ENCODE data around the gene EXTL1. TPM values are rescaled to one million over a fixed set of nuclear protein-coding genes. Genes with fewer than 3 reads are reported as not detected.
"Not testable (repeated sequence)": the region's sequence is repeated elsewhere in the genome, so short reads cannot be mapped to it uniquely, and the experiment has no call there.

The EXTL1 gene
- total RNA-seq: 0.05 TPM in 1 of 2 replicates, not detected in the other

DNA sequence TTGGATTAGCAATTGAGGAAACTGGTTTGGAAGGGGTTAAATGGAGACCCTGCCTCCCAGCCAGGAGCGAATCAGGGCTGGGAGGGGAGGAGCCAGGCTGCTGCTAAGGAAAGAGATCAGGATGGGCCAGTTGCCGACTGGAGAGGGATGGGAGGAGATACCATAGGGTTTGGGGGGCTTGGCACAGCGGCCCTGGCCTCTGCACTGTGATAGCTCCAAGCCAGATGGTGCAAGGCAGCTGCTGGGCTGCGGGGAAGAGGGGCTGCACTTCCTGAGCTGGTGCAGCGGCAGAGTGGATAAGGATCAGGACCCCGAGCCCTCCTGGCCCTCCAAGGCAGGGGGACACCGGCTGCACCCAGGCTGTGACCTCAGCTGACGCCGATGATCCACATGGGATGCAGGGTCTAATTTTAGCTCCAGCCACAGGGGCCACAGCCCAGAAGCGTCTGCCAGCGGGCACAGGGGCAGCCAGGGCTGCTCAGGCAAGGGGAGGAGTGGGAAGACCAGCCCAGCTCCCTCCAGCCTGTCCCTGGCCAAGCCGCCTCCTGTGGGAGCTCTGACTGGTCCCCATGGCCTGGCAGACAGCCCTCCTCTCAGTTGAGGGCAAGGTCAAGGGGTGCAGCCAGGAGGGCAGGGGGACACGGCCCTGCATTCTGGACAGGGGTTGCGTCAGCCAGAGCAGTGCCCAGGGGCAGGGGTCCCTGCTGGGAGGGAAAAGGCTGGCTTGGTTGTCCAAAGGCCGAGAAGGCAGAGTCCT lies at the start of gene EXTL1:
TSS of gene EXTL1 (plus strand) at position 129 of the 757 bp plus-strand sequence. CDS start 872 bp downstream, outside the sequence.
- H3K9me3 Mint-ChIP-seq: no peaks in the 10 kb centered on the region
- no peak for DNase-seq (ENCODE audit: low spot score)
- peaks cover 12% of the 10 kb centered on the region for H3K27me3 Mint-ChIP-seq (ENCODE audit: insufficient read depth)
- H3K4me3 Mint-ChIP-seq: no peak within 1 kb of the TSS
- no peak within 1 kb of the TSS for H3K27ac Mint-ChIP-seq
- no peaks in the 10 kb centered on the region for H3K36me3 Mint-ChIP-seq (ENCODE audit: low read depth)
- peaks cover 11% of the 10 kb centered on the region for H3K4me1 Mint-ChIP-seq (ENCODE audit: low read depth)
- intact Hi-C loops (cut with micrococcal nuclease): no loop called here

GRCh38 chr1:25971811-25972180 lies 49.8 kb upstream of the EXTL1 start:
- Mint-ChIP-seq H3K27ac (peak overlapping the region; percentile 69), H3K27me3 (ENCODE audit: insufficient read depth) (no peaks in the 10 kb centered on the region), H3K4me3 (peak overlapping the region; percentile 31), H3K9me3 (no peaks in the 10 kb centered on the region), H3K4me1 (ENCODE audit: low read depth) (peaks cover 32% of the 10 kb centered on the region), H3K36me3 (ENCODE audit: low read depth) (peaks cover 62% of the 10 kb centered on the region)
- intact Hi-C loops (cut with micrococcal nuclease): loop anchor here (1.0 to 5.0 kb wide), 2 partner anchors 27 to 49 kb away; partner anchors contain the start of gene PAFAH2
- no peak for DNase-seq (ENCODE audit: low spot score)

DNA sequence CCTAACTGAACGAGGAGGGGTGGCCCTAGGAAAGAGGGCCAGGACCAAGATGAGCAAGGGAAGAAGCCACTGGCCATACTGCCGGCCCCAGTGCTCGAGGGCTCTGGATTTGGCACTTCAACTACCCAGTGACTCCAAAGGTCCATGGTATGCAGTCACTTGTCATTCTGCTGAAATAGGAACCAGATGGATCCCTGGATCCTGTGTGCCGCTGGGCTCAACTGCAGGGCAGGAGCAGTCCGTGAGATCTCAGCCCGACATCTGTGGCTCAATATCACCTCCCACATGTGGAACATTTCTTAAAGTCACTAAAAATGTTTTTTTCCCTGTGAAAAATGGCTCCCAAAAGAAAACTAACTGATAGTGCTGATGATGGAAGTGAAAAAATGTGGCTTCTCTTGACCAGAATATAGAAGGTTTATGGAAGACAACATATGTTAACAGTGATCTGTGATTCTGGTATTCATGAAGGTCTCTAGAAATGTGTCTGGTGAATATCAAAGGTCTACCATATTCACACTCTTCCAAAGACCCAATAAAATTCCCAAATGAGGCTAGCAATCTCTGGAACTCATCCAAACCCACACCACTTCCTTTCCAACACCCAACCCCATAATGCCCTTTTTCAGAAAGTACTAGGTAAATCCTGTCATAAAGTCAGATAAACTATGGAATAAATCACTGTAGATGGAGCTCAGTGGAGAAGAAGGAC lies 47.8 kb upstream of the EXTL1 start:
- H3K27ac Mint-ChIP-seq: no peak overlapping the region
- no peaks in the 10 kb centered on the region for H3K27me3 Mint-ChIP-seq (ENCODE audit: insufficient read depth)
- H3K36me3 Mint-ChIP-seq (ENCODE audit: low read depth): peaks cover 54% of the 10 kb centered on the region
- intact Hi-C loops (cut with micrococcal nuclease): loop anchor here (5.0 kb wide), 1 partner anchor 51 kb away; no protein-coding TSS in a partner anchor
- no peak for DNase-seq (ENCODE audit: low spot score)
- H3K4me3 Mint-ChIP-seq: no peak overlapping the region
- H3K4me1 Mint-ChIP-seq (ENCODE audit: low read depth): peaks cover 32% of the 10 kb centered on the region
- H3K9me3 Mint-ChIP-seq: no peaks in the 10 kb centered on the region

DNA sequence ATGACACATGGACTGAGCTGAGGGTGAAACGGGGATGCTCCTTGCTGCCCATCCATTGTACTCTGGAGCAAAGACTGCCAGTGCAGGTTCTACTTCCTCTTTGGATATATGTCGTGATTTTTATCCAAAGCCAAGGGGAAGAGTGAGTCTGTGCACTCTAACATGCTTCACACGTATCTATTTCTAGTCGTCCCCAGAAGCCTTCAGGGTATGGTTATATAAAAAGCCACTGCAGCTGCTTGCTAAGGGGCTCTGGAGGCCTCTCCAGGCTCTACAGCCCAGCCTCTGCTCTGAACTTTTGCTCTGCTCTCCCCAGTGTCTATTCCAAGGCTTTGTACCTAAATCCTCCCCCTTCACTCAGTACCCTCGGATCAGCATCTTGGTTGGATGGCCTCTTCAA lies 43.8 kb upstream of the EXTL1 start:
- Mint-ChIP-seq H3K27me3 (ENCODE audit: insufficient read depth) (no peaks in the 10 kb centered on the region), H3K36me3 (ENCODE audit: low read depth) (peaks cover 45% of the 10 kb centered on the region), H3K27ac (no peak overlapping the region), H3K4me3 (no peak overlapping the region), H3K4me1 (ENCODE audit: low read depth) (peaks cover 10% of the 10 kb centered on the region), H3K9me3 (no peaks in the 10 kb centered on the region)
- DNase-seq (ENCODE audit: low spot score): no peak
- intact Hi-C loops (cut with micrococcal nuclease): no loop called here

DNA sequence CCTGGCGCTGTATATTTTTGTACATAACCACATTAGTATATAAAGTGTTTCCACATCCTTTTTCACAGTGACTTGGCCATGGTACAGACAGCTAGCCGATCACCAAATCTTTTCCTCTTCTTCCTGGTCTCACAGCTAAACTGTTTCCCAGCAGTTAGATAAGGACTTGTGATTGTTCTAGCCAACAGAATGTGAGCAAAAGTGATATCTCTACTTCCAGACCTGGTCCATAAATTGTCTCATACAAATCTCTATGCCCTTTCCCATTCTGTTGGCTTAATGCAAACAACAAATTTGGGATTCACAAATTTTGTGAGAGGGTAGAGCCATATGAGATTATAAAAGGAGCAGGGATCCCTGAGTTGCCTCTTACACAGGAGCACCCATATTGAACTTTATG lies 43.2 kb upstream of the EXTL1 start:
- Mint-ChIP-seq H3K36me3 (ENCODE audit: low read depth) (peaks cover 42% of the 10 kb centered on the region), H3K4me3 (no peak overlapping the region), H3K27me3 (ENCODE audit: insufficient read depth) (no peaks in the 10 kb centered on the region), H3K9me3 (no peaks in the 10 kb centered on the region), H3K4me1 (ENCODE audit: low read depth) (peaks cover 10% of the 10 kb centered on the region), H3K27ac (no peak overlapping the region)
- no peak for DNase-seq (ENCODE audit: low spot score)
- intact Hi-C loops (cut with micrococcal nuclease): no loop called here

DNA sequence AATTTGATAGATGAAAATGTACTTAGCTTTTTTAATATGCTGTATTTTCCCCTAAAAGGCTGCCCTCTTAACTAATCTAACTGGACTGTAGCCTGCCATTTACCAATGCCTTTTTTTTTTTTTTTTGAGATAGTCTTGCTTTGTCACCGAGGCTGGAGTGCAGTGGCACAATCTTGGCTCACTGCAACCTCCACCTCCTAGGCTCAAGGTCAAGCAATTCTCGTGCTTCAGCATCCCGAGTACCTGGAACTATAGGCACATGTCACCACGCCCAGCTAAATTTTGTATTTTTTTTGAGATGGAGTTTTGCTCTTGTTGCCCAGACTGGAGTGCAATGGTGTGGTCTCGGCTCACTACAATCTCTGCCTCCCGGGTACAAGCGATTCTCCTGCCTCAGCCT lies 42.4 kb upstream of the EXTL1 start:
- Mint-ChIP-seq H3K27ac (no peak overlapping the region), H3K36me3 (ENCODE audit: low read depth) (peaks cover 39% of the 10 kb centered on the region), H3K9me3 (no peaks in the 10 kb centered on the region), H3K4me1 (ENCODE audit: low read depth) (peaks cover 10% of the 10 kb centered on the region), H3K27me3 (ENCODE audit: insufficient read depth) (no peaks in the 10 kb centered on the region), H3K4me3 (no peak overlapping the region)
- no peak for DNase-seq (ENCODE audit: low spot score)
- intact Hi-C loops (cut with micrococcal nuclease): no loop called here

GRCh38 chr1:25985171-25985570 lies 36.4 kb upstream of the EXTL1 start:
- intact Hi-C loops (cut with micrococcal nuclease): no loop called here
- peaks cover 24% of the 10 kb centered on the region for H3K4me1 Mint-ChIP-seq (ENCODE audit: low read depth)
- no peak for DNase-seq (ENCODE audit: low spot score)
- H3K27me3 Mint-ChIP-seq (ENCODE audit: insufficient read depth): no peaks in the 10 kb centered on the region
- peaks cover 35% of the 10 kb centered on the region for H3K36me3 Mint-ChIP-seq (ENCODE audit: low read depth)
- no peak overlapping the region for H3K4me3 Mint-ChIP-seq
- no peak overlapping the region for H3K27ac Mint-ChIP-seq
- H3K9me3 Mint-ChIP-seq: no peaks in the 10 kb centered on the region

- peaks cover 29% of the 10 kb centered on the region for H3K4me1 Mint-ChIP-seq (ENCODE audit: low read depth)
- H3K9me3 Mint-ChIP-seq: no peaks in the 10 kb centered on the region
- H3K36me3 Mint-ChIP-seq (ENCODE audit: low read depth): peaks cover 35% of the 10 kb centered on the region
- no peak overlapping the region for H3K4me3 Mint-ChIP-seq
- intact Hi-C loops (cut with micrococcal nuclease): no loop called here
- no peaks in the 10 kb centered on the region for H3K27me3 Mint-ChIP-seq (ENCODE audit: insufficient read depth)
- no peak overlapping the region for H3K27ac Mint-ChIP-seq
- no peak for DNase-seq (ENCODE audit: low spot score)
These were observed 35.9 kb upstream of the EXTL1 start for GRCh38 chr1:25985670-25986069.

DNA sequence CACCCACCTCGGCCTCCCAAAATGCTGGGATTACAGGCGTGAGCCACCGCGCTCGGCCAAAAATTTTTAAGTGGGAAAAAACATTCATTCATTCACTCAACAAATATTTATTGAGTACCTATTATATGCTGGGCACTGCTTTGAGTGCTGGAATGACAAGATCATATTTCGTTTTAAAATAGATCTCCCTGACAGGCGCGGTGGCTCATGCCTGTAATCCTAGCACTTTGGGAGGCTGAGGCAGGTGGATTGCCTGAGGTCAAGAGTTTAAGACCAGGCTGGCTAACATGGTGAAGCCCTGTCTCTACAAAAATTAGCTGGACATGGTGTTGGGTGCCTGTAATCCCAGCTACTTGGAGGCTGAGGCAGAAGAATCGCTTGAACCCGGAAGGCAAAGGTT lies 34.8 kb upstream of the EXTL1 start:
- H3K9me3 Mint-ChIP-seq; intact Hi-C loops (cut with micrococcal nuclease); H3K27ac Mint-ChIP-seq; DNase-seq (ENCODE audit: low spot score); H3K4me3 Mint-ChIP-seq; H3K27me3 Mint-ChIP-seq (ENCODE audit: insufficient read depth): not testable (repeated sequence)
- Mint-ChIP-seq H3K4me1 (ENCODE audit: low read depth) (peaks cover 36% of the 10 kb centered on the region), H3K36me3 (ENCODE audit: low read depth) (peaks cover 31% of the 10 kb centered on the region)

GRCh38 chr1:25987951-25988350 lies 33.6 kb upstream of the EXTL1 start:
- H3K27ac Mint-ChIP-seq: no peak overlapping the region
- no peak for DNase-seq (ENCODE audit: low spot score)
- peaks cover 20% of the 10 kb centered on the region for H3K36me3 Mint-ChIP-seq (ENCODE audit: low read depth)
- H3K27me3 Mint-ChIP-seq (ENCODE audit: insufficient read depth): no peaks in the 10 kb centered on the region
- intact Hi-C loops (cut with micrococcal nuclease): no loop called here
- peaks cover 44% of the 10 kb centered on the region for H3K4me1 Mint-ChIP-seq (ENCODE audit: low read depth)
- H3K4me3 Mint-ChIP-seq: no peak overlapping the region
- H3K9me3 Mint-ChIP-seq: no peaks in the 10 kb centered on the region

GRCh38 chr1:25989440-25990234 lies 31.9 kb upstream of the EXTL1 start:
- Mint-ChIP-seq H3K9me3 (no peaks in the 10 kb centered on the region), H3K36me3 (ENCODE audit: low read depth) (peaks cover 15% of the 10 kb centered on the region), H3K27me3 (ENCODE audit: insufficient read depth) (no peaks in the 10 kb centered on the region), H3K4me1 (ENCODE audit: low read depth) (peaks cover 44% of the 10 kb centered on the region), H3K4me3 (peak overlapping the region; percentile 78), H3K27ac (peak overlapping the region; percentile 83)
- no peak for DNase-seq (ENCODE audit: low spot score)
- intact Hi-C loops (cut with micrococcal nuclease): no loop called here

- H3K36me3 Mint-ChIP-seq (ENCODE audit: low read depth): peaks cover 15% of the 10 kb centered on the region
- H3K4me1 Mint-ChIP-seq (ENCODE audit: low read depth): peaks cover 44% of the 10 kb centered on the region
- intact Hi-C loops (cut with micrococcal nuclease): no loop called here
These were observed 31.3 kb upstream of the EXTL1 start for GRCh38 chr1:25990251-25990650.

More at GRCh38 chr1:25990251-25990650, 31.3 kb upstream of the EXTL1 start:
- peak overlapping the region; percentile 80 for H3K27ac Mint-ChIP-seq
- no peaks in the 10 kb centered on the region for H3K9me3 Mint-ChIP-seq
- DNase-seq (ENCODE audit: low spot score): no peak
- peak overlapping the region; percentile 78 for H3K4me3 Mint-ChIP-seq
- no peaks in the 10 kb centered on the region for H3K27me3 Mint-ChIP-seq (ENCODE audit: insufficient read depth)

Data from activated T-helper 1 cell treated with anti-CD3 and anti-CD28 coated beads, Interleukin-12 subunit alpha, Interleukin-12 subunit beta, Interleukin-2, Interleukin-4 antibody, amounts not matched to agents 30 ng/mL and 10 ng/mL and 1 ng/mL, durations not matched to agents 14 hours and 24 hours and 36 hours (primary cell).